ENCODE results near the gene GJB6.
A peak's percentile ranks its signal among the peaks of the same experiment; 100 is the strongest.

GJB6 gene

DNA sequence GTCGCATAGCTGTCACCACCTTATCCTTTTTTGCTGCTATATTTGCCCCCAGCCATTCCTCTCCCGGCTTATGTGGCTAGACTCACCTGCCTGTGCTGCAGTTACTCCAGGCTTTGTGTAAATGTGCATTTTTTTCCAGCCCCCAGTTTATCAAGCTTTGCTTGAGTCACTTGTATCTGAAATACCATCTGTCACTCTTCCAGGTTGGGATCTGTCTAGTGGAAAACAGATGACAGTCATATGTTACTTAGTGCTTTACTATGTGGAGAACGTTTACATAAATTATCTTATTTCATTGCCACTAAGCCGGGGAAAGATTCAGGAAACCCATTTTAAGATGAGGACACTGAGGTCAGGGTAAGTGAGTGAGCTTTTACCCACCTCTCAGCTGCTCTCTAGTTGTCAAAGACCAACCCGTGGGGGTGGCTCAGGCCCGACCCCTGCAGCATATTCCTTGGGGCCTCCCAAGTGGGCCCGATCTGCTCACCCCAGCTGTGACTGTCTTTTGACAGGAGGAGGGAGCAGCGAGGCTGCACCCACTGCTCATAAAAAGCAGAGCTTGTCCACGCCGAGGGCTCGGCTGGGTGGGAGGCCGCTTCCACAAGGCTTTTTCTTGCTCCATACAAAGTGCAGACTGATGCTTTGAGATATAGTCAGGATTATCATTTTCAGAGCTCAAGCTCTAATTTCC lies 46.6 kb downstream of the GJB6 start:
- TF ChIP-seq ZFX (IDR thresholded peaks at IDR 0.05): no peak
- TF ChIP-seq, protein P1, sequence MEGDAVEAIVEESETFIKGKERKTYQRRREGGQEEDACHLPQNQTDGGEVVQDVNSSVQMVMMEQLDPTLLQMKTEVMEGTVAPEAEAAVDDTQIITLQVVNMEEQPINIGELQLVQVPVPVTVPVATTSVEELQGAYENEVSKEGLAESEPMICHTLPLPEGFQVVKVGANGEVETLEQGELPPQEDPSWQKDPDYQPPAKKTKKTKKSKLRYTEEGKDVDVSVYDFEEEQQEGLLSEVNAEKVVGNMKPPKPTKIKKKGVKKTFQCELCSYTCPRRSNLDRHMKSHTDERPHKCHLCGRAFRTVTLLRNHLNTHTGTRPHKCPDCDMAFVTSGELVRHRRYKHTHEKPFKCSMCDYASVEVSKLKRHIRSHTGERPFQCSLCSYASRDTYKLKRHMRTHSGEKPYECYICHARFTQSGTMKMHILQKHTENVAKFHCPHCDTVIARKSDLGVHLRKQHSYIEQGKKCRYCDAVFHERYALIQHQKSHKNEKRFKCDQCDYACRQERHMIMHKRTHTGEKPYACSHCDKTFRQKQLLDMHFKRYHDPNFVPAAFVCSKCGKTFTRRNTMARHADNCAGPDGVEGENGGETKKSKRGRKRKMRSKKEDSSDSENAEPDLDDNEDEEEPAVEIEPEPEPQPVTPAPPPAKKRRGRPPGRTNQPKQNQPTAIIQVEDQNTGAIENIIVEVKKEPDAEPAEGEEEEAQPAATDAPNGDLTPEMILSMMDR (conservative IDR thresholded peaks at IDR 0.05): no peak
- no peak overlapping the region for H3K27ac ChIP-seq

DNA sequence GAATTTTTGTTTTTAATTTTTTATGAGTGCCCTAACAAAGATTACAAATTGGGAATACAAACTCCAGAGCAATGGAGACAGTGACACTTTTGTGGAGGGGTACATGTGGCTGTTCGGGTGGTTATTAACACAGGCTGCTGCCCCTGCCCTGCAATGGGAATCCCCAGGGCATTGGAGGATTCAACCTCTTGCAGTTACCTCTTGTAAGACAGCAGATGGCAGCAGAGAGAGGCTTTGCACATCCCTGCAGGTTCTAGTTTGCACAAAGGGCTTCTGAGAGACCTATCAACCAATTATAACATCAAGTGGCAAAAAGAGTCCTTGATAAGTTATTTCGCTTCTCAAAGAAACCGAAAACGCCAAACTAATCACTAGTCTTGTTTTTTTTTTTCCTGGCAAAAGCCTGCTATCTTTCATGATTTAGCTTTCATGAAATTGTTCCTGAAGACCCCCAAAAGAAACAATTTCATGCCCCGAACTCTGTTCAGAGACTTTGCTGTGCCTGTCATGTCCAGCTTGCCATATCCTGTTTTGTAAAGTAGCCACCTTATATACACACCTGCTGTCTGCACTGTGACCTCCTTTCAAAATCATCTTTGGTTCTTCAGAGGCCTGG lies 49.8 kb downstream of the GJB6 start:
- no peak for TF ChIP-seq ZFX (IDR thresholded peaks at IDR 0.05)
- TF ChIP-seq, protein P1 (conservative IDR thresholded peaks at IDR 0.05): peak; percentile 98
- H3K27ac ChIP-seq: no peak overlapping the region

DNA sequence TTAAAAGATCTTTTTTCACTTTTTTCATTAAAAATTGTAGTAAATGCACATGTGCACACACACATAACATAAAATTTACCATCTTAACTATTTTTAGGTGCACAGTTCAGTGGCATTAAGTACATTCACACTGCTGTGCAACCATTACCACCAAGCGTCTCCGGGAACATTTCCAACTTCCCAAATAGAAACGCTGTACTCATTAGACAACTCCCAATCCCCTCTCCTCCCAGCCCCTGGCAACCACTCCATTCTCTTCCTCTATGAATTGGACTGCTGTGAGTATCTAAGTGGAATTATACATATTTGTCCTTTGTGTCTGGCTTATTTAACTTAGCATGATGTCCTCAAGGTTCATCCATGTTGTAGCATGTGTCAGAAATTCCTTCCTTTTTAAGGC lies 50.9 kb downstream of the GJB6 start:
- H3K27ac ChIP-seq: no peak overlapping the region
- TF ChIP-seq, protein P1 (conservative IDR thresholded peaks at IDR 0.05): no peak
- no peak for TF ChIP-seq ZFX (IDR thresholded peaks at IDR 0.05)

DNA sequence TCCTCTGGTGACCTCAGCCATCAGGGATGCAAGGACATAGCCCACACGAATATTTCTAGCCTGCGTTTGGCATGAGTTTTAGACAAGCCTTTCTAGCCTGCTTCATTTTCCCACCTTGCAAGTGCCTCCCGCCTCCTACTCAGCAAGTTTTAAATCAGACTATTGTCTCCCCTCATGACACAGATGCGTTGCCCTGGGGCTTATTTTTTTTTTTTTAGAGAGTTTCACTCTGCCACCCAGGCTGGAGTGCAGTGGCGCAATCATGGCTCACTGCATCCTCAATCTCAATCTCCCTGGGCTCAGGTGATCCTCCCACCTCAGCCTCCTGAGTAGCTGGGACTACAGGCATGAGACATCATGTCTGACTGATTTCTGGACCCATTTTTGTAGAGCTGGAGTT lies 54.0 kb downstream of the GJB6 start:
- no peak overlapping the region for H3K27ac ChIP-seq
- TF ChIP-seq ZFX (IDR thresholded peaks at IDR 0.05): no peak
- TF ChIP-seq, protein P1 (conservative IDR thresholded peaks at IDR 0.05): no peak

DNA sequence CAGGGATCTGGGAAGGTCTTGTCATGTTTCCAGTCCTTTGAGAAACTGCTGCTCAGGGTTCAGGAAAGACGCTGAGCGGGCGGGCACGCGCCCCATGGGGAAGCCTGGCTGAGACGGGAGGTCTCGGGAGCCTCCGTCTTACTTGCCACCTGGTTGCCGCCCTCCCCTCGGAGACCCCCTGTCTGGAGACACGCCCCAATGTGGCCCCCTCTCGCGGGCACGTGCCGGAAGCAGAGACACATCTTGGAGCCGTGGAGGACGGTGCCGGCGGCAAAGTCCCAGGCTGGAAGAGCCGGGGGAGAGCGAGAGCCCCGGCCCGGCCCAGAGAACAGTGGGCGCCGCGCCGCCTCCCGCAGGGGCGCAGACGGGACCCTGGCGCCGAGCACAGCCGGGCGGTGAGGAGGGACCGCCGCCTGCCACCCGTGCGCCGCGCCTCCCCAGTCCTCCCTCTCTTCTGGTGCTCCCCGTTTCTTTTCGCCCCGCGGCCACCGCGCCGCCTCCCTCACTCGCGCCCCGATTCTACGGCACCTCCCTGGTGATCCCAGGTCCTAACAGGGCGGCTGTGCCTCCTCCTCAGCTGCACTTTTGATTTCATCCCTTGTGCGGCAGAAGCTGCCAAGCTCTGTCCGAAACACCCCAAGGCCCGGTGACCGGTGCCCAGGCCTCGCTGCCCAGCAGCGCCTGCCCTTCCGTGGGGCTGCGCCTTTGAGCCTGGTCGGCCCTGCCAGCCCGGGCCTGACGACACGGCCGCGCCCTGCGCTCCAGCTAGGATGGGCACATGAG lies 54.9 kb downstream of the GJB6 start:
- TF ChIP-seq ZFX (IDR thresholded peaks at IDR 0.05): no peak
- TF ChIP-seq, protein P1 (conservative IDR thresholded peaks at IDR 0.05): no peak
- H3K27ac ChIP-seq: peak overlapping the region; percentile 74; the same call in 1 of the 2 replicates

DNA sequence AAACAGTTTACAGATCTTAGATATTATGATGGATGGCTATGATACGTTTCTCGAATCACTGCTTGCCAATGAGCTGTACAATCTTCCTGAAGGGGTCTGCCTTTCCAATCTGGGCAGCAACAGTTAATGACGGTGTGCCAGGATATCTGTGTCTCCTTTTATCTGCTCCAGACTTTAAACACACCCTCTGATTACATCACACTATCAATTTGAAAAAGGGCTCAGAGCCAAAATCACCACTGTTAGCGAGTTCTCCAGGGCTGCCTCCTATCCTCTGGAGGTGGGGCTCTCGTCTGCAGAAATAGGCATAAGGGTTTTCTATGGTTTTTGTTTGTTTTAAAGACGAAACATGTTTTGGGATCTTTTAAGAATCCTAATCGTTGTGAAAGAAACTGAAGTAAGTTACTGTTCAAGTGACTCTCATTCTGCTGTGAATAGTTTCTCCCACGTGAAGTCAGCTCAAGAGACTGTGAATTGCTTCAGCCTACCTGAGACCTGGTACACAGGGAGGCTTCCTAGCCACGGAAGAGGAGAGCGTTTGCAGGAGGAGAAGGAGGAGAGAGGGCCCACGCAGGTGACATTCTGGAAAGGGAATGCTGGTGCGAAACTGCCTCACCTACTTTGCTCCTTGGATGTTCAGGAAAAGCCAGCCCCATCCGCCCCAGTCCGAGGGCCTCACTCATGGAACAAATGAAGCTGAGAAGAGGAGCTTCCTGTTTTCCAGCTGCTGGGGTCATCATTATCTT lies 56.0 kb downstream of the GJB6 start:
- peak overlapping the region; percentile 74 for H3K27ac ChIP-seq
- TF ChIP-seq, protein P1 (conservative IDR thresholded peaks at IDR 0.05): no peak
- TF ChIP-seq ZFX (IDR thresholded peaks at IDR 0.05): no peak

Data from C4-2B (cell line).